Middle frontal gyrus (tissue), 1 donor: ENCODE results near the gene ADAMTSL1.
A peak's percentile ranks its signal among the peaks of the same experiment; 100 is the strongest.

ENCODE experiments used
- DNase-seq: peaks from one replicate; pipeline ENCODE4 v3.0.0-alpha.2; 2015; ENCODE audit warnings: low spot score; ENCODE audit errors: extremely low spot score

The ADAMTSL1 gene

GRCh38 chr9:18606846-18607245 is 132.9 kb downstream of the ADAMTSL1 start:
- no peak for DNase-seq

GRCh38 chr9:18608371-18608770 is 134.4 kb downstream of the ADAMTSL1 start:
- DNase-seq = no peak

- peak; percentile 42 for DNase-seq
These were observed 137.0 kb downstream of the ADAMTSL1 start for GRCh38 chr9:18610956-18611355.

GRCh38 chr9:18611971-18612370 is 138.0 kb downstream of the ADAMTSL1 start:
- no peak for DNase-seq

- DNase-seq = no peak
These were observed 140.2 kb downstream of the ADAMTSL1 start for GRCh38 chr9:18614116-18614515.

- DNase-seq = no peak
These were observed 140.7 kb downstream of the ADAMTSL1 start for GRCh38 chr9:18614651-18615050.

GRCh38 chr9:18616976-18617375 is 143.0 kb downstream of the ADAMTSL1 start:
- no peak for DNase-seq

GRCh38 chr9:18617759-18618158 is 143.8 kb downstream of the ADAMTSL1 start:
- no peak for DNase-seq

GRCh38 chr9:18618862-18619261 is 144.9 kb downstream of the ADAMTSL1 start:
- DNase-seq = no peak

- no peak for DNase-seq
These were observed 148.4 kb downstream of the ADAMTSL1 start for GRCh38 chr9:18622186-18622836.

- DNase-seq = no peak
These were observed 149.5 kb downstream of the ADAMTSL1 start for GRCh38 chr9:18623221-18624079.

- DNase-seq = no peak
These were observed 152.2 kb downstream of the ADAMTSL1 start for GRCh38 chr9:18626046-18626698.

GRCh38 chr9:18629136-18629535 is 155.2 kb downstream of the ADAMTSL1 start:
- no peak for DNase-seq

GRCh38 chr9:18632632-18633403 is 158.9 kb downstream of the ADAMTSL1 start:
- no peak for DNase-seq

- DNase-seq = no peak
These were observed 162.8 kb downstream of the ADAMTSL1 start for GRCh38 chr9:18636781-18637180.

- DNase-seq = no peak
These were observed 164.7 kb downstream of the ADAMTSL1 start for GRCh38 chr9:18638371-18639249.

- DNase-seq = no peak
These were observed 166.0 kb downstream of the ADAMTSL1 start for GRCh38 chr9:18639911-18640310.

- DNase-seq = no peak
These were observed 185.1 kb downstream of the ADAMTSL1 start for GRCh38 chr9:18658804-18659705.

GRCh38 chr9:18660001-18660400 is 186.0 kb downstream of the ADAMTSL1 start:
- DNase-seq = no peak
